AG08395 (cell line): ENCODE results near the gene SEPTIN3.

Experiments used
- DNase-seq: peaks from one replicate; pipeline ENCODE4 v3.0.0; 2012; ENCODE audit warnings: mixed read lengths, low spot score

The SEPTIN3 gene

DNA sequence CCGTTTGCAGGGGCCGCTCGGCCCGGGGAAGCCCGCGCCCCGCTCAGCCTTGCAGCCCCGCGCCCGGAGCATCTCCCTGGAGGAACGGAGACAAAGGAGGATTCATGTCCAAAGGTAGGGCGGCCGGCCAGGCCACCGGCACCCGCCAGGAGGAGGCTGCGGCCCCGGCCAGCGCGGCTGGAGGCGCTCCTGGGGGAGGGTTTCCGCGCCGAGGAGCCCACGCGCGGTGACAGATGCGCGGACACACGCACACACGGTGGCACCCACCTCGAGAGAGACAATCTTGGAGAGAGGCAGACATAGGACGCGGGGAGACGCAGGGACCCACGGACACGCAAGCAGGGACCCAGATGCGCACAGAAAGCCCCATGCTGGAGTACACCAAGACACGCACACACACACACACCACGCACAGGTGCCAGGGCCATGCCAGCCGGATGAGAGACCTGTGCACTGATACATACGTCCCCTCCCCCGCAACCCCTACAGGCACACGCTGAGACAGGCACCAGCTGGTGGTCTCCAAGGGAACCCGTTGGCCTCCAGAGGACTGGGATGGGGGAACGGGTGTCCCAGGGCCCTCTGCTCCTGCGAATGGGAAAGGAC lies 7.8 kb downstream of the SEPTIN3 start:
- DNase-seq, result no peak

DNA sequence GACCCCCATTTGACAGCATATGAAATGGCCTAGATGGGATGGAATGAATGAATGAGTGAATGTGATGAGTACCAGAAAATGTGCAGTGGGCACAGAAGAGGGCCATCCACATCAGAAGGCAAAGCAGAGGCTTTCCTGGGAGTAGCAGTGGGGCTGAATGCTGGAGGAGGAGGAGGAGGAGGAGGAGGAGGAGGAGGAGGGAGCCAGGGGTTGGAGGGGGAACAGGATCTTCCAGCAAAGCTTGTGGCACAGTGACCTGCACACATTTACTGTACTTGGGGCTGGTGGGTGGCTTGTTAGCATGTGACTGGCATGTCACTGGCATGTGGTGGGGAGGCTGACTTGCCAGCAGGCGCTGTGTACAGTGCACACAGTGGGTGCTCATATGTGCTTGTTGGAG lies 9.5 kb downstream of the SEPTIN3 start:
- no peak for DNase-seq

- DNase-seq, result no peak
These were observed 10.4 kb downstream of the SEPTIN3 start for GRCh38 chr22:41979423-41980250.

DNA sequence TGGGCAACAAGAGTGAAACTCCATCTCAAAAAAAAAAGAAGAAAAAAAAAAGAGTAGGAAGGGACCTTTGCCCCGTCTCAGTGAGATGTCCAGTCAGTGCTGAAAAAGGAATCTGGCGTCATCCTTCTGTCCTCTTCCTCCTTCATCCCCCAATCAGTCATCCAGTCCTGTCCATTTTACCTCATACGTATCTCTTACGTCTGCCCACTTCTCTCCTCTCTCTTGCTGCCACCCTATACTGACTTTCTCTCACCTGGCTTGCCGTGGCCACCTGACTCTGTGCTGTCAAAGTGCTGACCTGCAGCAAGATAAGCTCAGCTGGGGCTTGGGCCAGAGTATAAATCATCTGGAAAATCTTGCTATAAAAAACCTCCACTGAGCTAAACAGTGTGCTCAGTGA lies 13.6 kb downstream of the SEPTIN3 start:
- no peak for DNase-seq

DNA sequence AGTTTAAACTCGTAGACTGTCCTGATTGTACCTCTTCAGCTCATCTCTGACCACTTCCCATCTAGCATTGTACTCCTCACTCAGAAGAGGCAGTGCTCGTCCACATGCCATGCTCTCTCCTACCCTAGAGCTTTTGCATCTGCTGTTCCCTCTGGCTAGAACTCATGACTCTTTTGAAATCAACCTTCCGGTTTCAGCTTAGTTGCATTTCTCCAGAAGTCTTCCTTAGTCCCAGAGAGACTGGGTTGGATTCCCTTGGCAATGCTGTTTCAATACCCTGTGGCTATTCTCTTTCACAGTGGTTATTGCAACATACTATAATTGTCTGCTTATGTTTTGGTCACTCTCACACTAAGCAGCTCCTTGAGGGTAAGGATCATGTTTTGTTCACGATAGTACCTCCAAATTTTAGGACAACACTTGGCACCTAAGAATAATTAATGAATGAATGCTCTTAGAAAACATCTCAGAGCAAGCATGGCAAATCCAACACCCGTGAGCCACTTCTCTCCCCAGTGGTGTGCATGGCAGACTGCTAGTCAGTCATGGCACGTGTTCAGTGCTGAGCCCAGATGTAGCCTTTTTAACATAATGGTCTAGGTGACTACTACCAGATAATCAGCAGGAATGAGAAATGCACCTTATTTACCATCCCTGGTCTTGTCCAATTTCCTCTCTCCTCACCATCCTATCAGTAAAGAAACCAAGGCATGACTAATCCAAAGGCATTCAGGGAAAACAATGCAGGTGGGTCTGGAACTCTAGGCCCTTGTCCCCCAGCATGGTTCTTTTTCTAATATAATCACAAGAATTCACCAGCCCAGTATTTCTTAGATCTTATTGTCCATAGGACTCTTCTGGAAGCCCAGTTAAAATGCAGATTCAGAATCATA lies 14.5 kb downstream of the SEPTIN3 start:
- peak; percentile 80 for DNase-seq

DNA sequence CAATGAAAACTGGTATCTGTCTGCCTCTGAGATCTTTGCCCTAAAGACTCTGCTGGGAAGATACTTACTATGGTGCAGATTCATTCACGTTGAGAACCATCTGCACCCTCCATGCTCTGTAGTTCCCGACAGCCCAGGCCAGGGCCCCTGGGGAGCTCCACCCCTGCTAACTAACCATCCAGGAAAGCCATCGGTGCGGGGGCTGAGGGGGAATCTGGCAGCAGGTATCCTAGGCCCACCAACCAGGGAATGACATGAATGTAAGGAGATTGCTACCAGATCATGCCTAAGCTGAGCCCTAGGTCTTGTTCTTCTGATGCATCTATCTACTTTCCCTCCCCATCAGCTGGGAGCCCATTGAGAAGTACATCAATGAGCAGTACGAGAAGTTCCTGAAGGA lies 18.0 kb downstream of the SEPTIN3 start:
- no peak for DNase-seq

DNA sequence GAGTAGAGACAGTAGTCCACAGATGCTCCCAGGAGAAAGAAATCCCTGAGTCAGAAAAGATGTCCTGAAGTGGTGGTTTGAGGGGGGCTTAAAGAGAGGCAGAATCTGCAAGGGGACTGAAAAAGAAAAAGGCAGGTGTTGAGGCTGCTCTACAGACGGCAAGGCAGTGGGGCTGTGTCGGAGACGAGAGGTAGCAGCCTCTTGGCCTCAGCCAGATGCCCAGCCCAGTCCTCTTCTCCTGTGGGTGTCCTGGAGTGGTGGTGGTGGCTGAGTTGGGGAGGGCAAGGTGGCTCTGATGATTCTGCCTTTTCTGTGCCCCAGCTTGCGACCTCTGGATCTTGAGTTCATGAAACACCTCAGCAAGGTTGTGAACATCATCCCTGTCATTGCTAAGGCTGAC lies 20.0 kb downstream of the SEPTIN3 start:
- no peak for DNase-seq

DNA sequence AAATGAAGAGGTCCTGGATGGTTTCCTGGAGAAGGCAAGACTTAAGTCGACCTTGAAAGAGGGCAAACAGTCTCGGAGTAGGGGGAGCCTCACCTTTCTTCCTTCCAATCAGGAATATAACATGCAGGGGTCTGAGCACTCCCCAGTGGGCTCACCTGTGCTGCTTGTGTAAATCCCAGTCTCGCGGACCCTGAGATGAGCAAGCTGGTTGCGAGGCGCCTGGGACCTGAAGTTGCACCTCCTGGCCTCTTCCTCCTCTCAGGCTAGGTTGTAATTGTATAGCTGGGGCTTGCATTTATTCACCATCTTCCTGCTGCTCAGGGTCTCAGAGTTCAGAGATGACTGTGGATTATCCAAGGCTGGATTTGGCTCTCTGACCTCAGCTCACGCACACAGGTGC lies 21.9 kb downstream of the SEPTIN3 start:
- no peak for DNase-seq

DNA sequence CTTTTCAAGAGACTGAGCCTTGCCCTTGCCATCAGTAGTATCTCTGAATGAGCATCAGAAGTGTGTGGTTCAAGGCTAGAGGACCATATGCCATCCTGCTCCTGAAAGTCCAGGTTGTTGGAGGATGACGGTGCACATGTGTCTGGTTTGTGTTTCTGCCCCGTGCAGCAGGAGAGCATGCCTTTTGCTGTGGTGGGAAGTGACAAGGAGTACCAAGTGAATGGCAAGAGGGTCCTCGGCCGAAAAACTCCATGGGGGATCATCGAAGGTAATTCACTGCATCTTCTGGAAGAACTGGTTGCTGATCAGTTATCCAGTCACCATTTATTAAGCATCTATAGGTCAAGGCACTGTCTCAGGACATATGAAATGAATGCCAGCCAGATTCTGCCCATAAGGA lies 23.3 kb downstream of the SEPTIN3 start:
- no peak for DNase-seq

DNA sequence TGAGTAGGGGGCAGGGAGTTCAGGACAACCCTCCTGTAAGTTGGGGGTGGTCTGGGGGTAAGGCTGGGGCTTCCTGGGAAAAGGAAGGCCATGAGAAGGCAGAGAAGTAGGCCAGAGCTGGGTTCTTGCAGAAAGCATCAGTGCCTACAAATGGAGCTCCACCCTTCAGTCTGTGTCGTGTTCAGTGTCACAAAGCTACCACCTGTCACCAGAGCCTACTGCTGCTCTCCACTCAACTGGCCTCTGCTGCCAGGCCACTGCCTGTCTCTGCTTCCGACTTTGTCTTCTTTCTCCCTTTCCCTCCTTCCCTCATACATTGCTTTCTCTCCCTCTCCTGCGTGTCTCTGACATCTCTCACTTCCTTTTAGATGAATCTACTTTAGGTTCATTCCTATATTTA lies 26.0 kb downstream of the SEPTIN3 start:
- DNase-seq, result no peak

DNA sequence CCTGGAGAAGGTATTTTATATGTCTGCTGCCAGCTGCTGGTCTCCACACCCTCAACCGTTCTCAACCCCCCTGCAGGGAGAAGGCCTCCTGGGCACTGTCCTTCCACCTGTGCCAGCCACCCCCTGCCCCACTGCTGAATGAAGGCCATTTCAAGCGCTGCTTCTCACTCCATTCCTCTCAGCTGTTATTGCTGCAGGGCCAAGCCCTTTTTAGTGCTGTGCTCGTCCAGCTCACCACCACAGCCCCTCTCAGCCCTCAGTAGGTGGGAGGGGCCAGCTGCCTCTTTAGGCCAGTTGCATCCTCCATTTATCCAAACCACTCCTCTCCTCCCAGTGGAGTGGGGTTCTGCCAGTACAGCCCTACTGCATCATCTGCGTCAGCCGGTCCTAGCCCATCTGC lies 27.6 kb downstream of the SEPTIN3 start:
- no peak for DNase-seq

DNA sequence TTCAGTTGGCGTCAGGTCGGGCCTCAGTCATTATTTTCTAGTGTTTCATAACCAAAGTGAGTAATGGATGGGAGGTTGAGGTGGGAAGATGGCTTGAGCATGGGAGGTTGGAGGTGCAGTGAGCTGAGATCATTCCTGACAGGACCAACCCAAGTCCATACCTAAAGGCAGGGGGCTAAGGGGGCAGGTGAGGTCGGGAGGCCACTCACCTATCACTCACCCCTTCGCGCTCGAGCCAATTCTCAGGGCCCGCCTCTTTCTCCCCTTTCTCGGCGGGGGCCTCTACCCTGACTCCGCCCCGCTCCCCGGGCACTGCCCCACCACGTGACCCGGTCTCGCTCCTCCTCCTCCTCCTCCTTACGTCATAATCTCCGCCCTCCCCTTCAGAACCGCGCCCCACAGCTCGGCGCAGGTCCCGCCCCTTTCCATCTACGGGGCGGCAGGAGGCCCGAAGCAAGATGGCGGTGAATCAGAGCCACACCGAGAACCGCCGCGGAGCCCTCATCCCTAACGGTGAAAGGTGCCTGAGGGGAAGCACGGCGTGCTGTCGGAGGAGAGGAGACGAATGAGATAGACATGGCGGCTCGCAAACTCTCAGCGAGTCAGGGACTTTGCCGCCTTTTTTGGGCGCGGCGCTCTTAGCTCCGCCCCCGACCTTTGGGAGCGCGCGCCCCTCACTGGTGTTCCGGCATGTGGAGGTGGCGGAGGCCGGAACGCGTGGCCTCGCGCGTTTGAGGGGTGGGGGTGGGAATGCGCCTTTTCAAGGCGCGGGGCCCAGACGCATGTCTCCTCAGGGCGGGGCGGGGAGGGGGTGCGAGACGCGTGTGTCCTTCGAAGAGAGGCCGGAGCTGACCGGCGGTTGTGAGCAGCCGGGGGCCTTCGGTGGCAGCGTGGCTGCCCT lies 29.4 kb downstream of the SEPTIN3 start, which contains the start of gene WBP2NL:
Gene WBP2NL (plus strand): TSS at position 428 of the 901 bp plus-strand sequence. CDS start 31 bp downstream, at position 459.
- DNase-seq, result peak; percentile 74

- no peak for DNase-seq
These were observed 31.2 kb downstream of the SEPTIN3 start for GRCh38 chr22:42000466-42000865.

- no peak for DNase-seq
These were observed 31.9 kb downstream of the SEPTIN3 start for GRCh38 chr22:42001121-42001520.

DNA sequence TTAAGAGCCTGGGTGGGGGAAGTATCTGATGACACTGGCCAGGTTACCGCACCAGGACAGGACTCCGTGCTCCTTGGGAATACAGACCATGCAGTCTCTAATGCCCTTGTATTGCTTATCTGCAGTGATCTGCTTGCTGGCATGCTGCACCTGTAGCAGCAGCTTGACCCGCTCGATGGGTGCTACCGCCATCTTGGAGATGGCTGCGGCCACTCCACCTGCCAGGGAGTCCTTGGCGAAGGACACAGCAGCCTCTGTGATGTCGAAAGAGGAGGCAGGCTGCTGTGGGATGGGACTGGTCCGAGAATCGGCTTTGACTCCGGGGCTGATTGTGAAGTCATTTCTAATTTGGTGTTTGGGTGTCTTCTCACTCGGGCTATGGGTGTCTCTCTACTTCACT lies 32.5 kb downstream of the SEPTIN3 start:
- no peak for DNase-seq

- no peak for DNase-seq
These were observed 38.7 kb downstream of the SEPTIN3 start for GRCh38 chr22:42007922-42008321.

DNA sequence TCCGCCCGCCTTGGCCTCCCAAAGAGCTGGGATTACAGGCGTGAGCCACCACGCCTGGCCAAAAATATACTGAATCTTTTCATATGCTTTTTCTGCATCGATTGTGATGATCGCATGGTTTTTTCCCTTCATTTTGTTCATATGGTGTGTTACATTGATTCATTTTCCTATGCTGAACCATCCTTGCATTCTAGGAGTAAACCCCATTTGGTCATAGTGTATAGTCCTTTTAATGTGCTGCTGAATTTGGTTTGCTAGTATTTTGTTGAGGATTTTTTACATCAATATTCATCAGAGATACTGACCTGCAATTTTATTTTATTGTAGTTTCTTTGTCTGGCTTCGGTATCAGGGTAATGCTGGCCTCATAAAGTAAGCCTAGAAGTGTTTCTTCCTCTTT lies 41.5 kb downstream of the SEPTIN3 start:
- no peak for DNase-seq

GRCh38 chr22:42013385-42013784 lies 44.1 kb downstream of the SEPTIN3 start:
- DNase-seq, result no peak

GRCh38 chr22:42016111-42016510 lies 46.9 kb downstream of the SEPTIN3 start:
- DNase-seq, result no peak

GRCh38 chr22:42018224-42018623 lies 49.0 kb downstream of the SEPTIN3 start:
- no peak for DNase-seq
